Dendritic cell treated with granulocyte-macrophage colony-stimulating factor and Interleukin-4, amounts not matched to agents 40 ng/mL and 50 ng/mL, for 4 days (primary cell): ENCODE results near the gene DEPP1.

ENCODE experiments used
- H3K27ac Mint-ChIP-seq: one replicate; pipeline ENCODE4 v1.8.0; 2022; ENCODE audit warnings: mild to moderate bottlenecking, mixed read lengths
- H3K27me3 Mint-ChIP-seq: one replicate; pipeline ENCODE4 v1.8.0; 2022; ENCODE audit warnings: mild to moderate bottlenecking, mixed read lengths
- H3K36me3 Mint-ChIP-seq: one replicate; pipeline ENCODE4 v1.8.0; 2022; ENCODE audit warnings: low read depth, mixed read lengths
- H3K4me1 Mint-ChIP-seq: one replicate; pipeline ENCODE4 v1.8.0; 2022; ENCODE audit warnings: low read depth, mixed read lengths
- H3K4me3 Mint-ChIP-seq: one replicate; pipeline ENCODE4 v1.8.0; 2022; ENCODE audit warnings: mild to moderate bottlenecking, moderate library complexity, mixed read lengths
- H3K9me3 Mint-ChIP-seq: one replicate; pipeline ENCODE4 v1.8.0; 2022; ENCODE audit warnings: mixed read lengths
- intact Hi-C: fragments of 100-400 bp; cut with micrococcal nuclease; formaldehyde crosslinking; loops from one replicate; pipeline ENCODE4 v1.15.0; 2022

The DEPP1 gene

GRCh38 chr10:44979281-44980191 lies 927 bp upstream of the DEPP1 start:
- intact Hi-C loops = no loop called here
- no peaks in the 10 kb centered on the region for H3K9me3 Mint-ChIP-seq
- H3K27ac Mint-ChIP-seq = peak overlapping the region; percentile 69
- H3K36me3 Mint-ChIP-seq = peaks cover 92% of the 10 kb centered on the region
- no peak overlapping the region for H3K4me3 Mint-ChIP-seq
- no peaks in the 10 kb centered on the region for H3K27me3 Mint-ChIP-seq
- peaks cover 68% of the 10 kb centered on the region for H3K4me1 Mint-ChIP-seq

GRCh38 chr10:44978213-44978569 lies 418 bp downstream of the DEPP1 start:
- Mint-ChIP-seq H3K36me3 (peaks cover 92% of the 10 kb centered on the region), H3K9me3 (no peaks in the 10 kb centered on the region), H3K4me3 (no peak overlapping the region), H3K27me3 (no peaks in the 10 kb centered on the region), H3K27ac (peak overlapping the region; percentile 69), H3K4me1 (peaks cover 79% of the 10 kb centered on the region)
- intact Hi-C loops = no loop called here

DNA sequence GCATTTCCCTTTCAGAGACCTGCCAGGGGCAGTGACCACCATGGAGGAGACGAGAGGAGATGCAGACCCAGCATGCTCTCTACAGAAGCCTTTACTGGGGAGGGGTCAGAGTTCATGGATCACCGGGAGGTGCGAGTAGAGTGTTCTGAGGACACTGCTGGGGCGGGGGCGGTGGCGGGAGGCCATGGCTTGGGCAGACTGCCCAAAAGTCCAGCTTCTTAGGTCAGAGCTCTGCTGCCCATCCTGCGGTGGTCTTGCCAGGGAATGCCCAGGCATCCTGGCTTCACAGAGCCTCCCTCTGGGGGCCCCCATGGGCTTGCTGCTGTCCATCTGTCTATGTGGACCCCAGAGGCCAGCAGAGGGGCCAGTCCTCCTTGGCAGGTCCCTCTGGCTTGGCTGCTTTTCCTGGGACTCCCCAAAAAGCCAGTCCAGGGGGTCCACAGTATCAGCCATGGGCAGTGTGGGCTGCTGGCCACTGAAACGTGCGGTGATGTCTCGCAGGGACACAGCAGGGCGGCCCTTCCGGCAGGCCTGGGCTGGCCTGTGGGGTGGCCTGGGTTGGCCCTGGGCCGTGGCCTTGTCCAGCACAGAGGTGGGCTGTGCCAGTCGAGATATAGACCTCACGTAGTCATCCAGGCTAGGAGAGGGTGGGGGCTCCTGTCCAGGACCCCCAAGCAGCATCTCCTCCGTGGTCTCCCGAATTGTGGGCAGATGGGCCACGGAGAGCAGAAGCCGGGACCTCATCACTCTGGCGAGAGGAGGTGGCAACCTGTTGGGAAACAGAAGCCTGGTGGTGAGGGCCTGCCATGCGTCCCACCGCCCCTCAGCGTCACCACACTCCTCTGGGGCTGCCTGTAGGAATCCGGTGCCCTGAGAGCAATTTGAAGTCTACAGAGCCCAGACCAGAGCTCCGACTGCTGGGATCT lies 1.1 kb downstream of the DEPP1 start:
- Mint-ChIP-seq H3K27me3 (no peaks in the 10 kb centered on the region), H3K36me3 (peaks cover 92% of the 10 kb centered on the region), H3K9me3 (no peaks in the 10 kb centered on the region), H3K4me3 (no peak overlapping the region), H3K4me1 (peaks cover 85% of the 10 kb centered on the region), H3K27ac (peak overlapping the region; percentile 69)
- intact Hi-C loops = no loop called here

DNA sequence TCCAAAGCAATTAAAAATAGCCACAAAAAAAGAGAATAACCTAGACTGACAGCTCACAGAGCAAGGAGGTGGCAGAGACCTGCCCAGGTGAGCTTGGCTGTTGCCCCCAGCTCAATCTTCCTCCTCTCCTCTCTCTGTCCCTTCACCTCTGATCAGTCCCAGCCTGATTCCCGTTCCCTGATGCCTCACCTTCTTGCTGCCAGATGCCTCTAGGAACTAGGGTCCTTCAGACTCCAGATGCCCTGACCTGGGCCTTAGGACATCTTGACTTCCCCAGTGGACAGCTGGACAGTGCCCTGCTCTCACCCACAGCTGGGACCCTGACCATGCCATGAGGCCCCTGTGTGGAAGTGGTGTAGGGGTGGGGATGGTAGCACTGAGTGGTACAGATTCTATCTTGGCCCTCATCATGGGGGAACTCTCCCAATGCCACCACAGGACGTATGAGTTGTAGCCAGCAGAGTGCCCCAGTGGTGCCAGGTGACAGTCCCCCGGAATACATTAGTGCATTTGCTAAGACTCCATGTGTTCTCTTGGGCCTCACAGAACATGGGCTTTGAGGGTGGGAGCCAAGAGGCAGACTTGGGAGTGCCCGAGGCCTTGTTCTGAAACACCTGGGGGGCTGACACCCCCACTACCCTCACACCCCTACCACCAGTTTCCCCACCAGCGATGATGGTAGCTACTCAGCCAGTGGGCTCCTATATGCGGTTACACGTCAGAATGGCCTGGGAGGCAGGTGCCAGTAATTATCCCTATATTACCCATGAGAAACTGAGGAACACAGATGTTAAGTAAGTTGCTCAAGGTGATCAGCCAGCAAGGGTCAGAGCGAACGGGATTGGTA lies 2.0 kb downstream of the DEPP1 start:
- peak overlapping the region; percentile 39 for H3K27ac Mint-ChIP-seq

DNA sequence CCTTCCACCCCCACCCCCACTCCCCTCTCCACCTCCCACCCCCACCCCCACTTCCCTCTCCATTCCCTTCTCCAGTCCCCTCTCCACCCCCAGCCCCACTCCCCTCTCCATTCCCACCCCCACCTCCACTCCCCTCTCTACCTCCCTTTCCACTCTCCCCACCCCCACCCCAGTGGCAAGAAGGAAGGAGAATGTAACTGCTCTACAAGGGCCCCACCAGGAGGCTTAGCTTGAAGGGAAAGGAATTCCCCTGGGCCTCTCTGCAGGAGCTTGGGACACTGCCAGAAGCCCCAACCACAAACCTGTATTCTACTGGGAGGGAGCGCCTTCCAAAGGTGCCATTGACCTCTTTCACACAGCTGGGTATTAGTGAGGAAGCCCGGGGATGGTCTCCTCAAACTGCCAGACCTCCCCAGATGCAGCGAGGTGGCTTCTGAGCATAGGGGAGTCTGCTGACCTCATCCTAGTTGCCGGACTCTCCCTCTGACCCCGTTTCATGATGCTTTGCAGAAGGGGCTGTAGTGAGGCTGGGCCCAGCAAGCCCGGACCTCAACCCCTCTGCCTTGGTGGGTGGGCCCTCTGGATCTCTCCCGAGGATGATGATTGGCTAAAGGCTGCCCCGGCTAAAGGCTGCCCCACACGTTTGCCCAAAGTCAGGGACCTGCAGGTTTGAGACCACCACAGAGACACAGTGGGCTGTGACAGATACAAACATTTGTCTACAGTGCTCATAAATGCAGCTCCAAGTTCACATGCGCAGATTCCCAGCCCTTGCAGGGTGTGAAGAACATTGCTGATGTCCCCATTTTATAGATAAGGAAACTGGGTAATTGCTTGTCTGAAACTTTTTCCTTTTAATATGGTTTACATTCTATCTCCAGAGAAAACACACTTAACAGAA lies 2.9 kb downstream of the DEPP1 start:
- Mint-ChIP-seq H3K27me3 (no peaks in the 10 kb centered on the region), H3K36me3 (peaks cover 92% of the 10 kb centered on the region), H3K27ac (peak overlapping the region; percentile 88), H3K4me1 (peaks cover 91% of the 10 kb centered on the region), H3K9me3 (no peaks in the 10 kb centered on the region), H3K4me3 (peak overlapping the region; percentile 46)
- intact Hi-C loops = loop anchor here (1.0 to 2.0 kb wide), 2 partner anchors 17 to 43 kb away; partner anchors contain the start of gene RASSF4

More for the DNA sequence above, 2.0 kb downstream of the DEPP1 start:
- H3K9me3 Mint-ChIP-seq = no peaks in the 10 kb centered on the region
- H3K4me1 Mint-ChIP-seq = peaks cover 90% of the 10 kb centered on the region
- no peak overlapping the region for H3K4me3 Mint-ChIP-seq
- intact Hi-C loops = no loop called here
- peaks cover 92% of the 10 kb centered on the region for H3K36me3 Mint-ChIP-seq
- no peaks in the 10 kb centered on the region for H3K27me3 Mint-ChIP-seq

DNA sequence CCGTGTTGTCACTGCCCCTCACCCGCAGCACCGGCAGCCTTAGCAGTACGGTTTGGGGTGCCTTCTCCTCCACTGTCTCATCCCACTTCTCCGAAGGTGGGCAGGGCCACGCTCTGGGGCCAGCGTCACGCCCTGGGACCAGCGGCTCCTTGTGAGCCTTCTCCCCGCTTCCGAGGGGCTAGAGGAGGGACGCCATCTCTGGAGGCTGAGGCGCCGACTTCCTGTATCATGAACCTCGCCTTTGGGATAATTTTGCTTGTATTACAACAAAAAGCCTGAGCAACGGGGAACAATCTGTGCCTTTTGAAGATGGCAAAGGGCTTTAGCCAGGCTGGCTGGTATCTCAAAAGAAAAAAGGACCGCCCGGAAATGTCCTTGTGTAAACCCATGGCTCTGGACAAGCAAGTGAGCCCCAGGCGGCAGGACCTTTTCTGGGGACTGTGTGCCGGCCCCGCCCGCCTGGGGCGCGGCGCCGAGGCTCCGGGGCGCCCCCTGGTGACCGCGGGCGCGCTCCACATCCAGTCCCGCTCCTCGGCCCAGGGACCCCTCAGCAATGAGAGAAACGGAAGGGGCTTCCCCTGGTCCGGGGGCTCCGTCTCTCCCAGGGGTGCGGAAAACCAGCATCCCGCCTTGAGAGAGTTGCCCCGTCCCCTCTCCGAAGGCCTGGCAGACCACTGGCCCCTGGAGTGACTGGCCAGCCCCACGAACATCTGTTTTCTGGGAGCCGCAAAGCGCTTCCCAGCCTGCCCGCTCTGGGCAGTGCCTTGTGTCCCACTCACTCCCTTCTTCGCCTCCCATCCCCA lies 3.8 kb downstream of the DEPP1 start:
- Mint-ChIP-seq H3K36me3 (peaks cover 92% of the 10 kb centered on the region), H3K27ac (peak overlapping the region; percentile 88)

DNA sequence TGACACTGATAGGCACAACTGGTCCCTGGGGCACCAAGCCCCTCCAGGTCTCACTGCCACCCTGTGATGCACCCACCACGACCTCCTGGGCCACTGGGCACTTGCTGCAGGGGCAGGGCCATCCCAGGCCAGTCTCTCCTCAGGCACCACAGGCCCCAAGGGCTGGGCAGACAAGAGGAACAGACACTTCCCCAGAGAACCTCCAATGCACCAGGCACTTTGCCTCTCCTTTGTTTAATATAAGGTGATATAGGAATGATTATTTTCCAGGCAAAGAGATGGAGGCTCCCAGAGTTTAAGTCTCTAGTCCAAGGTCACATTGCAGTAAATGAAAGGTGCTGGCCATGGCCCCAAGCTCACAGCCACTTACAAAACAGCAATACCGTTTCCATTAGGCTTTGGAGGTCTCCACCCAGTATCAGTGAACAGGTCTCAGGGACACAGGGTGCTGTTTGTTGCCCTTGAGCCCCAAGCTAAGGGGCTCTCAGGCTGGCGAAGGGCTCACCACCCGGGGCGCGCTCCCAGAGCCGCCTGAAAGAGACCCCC lies 4.5 kb downstream of the DEPP1 start:
- no peaks in the 10 kb centered on the region for H3K27me3 Mint-ChIP-seq
- intact Hi-C loops = loop anchor here (2.0 kb wide), 1 partner anchor 15 kb away; the partner anchor contains the start of gene RASSF4
- H3K9me3 Mint-ChIP-seq = no peaks in the 10 kb centered on the region
- H3K27ac Mint-ChIP-seq = peak overlapping the region; percentile 88
- peaks cover 91% of the 10 kb centered on the region for H3K4me1 Mint-ChIP-seq
- H3K36me3 Mint-ChIP-seq = peaks cover 92% of the 10 kb centered on the region
- peak overlapping the region; percentile 21 for H3K4me3 Mint-ChIP-seq

More for the DNA sequence above, 3.8 kb downstream of the DEPP1 start:
- Mint-ChIP-seq H3K4me1 (peaks cover 91% of the 10 kb centered on the region), H3K27me3 (no peaks in the 10 kb centered on the region), H3K4me3 (peak overlapping the region; percentile 46), H3K9me3 (no peaks in the 10 kb centered on the region)
- intact Hi-C loops = loop anchor here (1.0 to 2.0 kb wide), 2 partner anchors 16 to 43 kb away; partner anchors contain the start of gene RASSF4

DNA sequence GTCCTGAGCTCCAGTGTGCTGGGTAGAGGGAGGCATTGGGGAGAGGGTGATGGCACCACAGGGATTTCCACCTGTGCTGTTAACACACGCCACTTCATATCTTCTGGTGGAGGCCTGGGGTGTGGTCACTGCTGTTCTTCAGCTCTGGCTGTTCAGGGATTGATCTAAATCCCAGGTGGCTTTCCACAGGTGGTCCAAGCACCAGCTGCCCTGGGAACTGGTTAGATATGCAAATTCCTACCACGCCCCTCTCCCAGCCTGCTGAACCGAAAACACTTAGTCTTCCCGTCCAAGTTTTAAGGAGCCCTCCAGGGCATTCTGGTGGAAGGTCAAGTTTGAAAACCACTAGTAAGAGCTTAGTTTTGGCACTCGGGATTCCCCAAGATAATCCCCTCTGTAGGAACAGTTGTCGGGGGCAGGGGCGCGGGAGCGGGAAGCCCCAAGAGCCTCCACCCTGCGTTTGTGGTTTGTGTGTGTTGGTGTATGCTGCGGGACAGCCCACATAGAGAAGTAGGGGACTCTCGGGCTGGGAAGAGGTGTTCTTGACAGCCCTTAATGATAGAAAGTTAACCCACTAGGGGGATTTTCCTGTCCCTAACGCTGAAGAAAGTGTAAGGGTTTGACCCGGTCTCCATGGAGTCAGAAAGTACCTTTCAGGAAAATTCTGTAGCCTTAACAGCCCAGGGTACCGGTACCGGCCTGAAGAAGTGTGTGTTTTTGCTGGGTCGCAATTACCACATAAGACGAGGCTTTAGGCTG lies 5.1 kb downstream of the DEPP1 start:
- Mint-ChIP-seq H3K4me1 (peaks cover 91% of the 10 kb centered on the region), H3K27me3 (no peaks in the 10 kb centered on the region), H3K36me3 (peaks cover 92% of the 10 kb centered on the region), H3K27ac (peak overlapping the region; percentile 88), H3K9me3 (no peaks in the 10 kb centered on the region), H3K4me3 (peak overlapping the region; percentile 47)
- intact Hi-C loops = loop anchor here (2.0 kb wide), 1 partner anchor 15 kb away; the partner anchor contains the start of gene RASSF4

DNA sequence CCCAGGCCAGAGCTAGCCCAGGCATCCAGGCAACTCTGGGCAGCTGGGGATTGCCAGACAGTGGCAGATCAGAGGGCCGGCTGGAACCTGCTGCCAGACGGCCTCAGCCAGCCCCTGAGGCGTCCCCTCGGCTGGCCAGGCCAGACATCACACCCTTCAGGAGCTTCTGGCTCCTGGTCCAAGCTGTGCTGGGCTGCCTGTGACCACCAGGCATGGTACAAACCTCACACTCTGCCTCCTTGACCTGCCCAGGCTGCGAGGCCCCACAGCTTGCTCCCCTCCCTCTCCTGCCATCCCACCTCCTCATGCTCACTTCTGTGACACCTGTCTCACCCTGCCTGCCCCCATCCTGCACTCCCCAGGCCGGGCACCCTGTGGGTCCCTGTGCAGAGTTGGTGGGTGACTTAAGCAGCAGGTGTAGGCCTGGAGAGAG lies 5.7 kb downstream of the DEPP1 start:
- peaks cover 91% of the 10 kb centered on the region for H3K4me1 Mint-ChIP-seq
- peak overlapping the region; percentile 47 for H3K4me3 Mint-ChIP-seq
- H3K9me3 Mint-ChIP-seq = no peaks in the 10 kb centered on the region
- peaks cover 89% of the 10 kb centered on the region for H3K36me3 Mint-ChIP-seq
- no peaks in the 10 kb centered on the region for H3K27me3 Mint-ChIP-seq
- H3K27ac Mint-ChIP-seq = peak overlapping the region; percentile 88
- intact Hi-C loops = no loop called here

- Mint-ChIP-seq H3K4me3 (peak overlapping the region; percentile 38), H3K4me1 (peaks cover 91% of the 10 kb centered on the region), H3K27me3 (no peaks in the 10 kb centered on the region), H3K36me3 (peaks cover 82% of the 10 kb centered on the region), H3K27ac (peak overlapping the region; percentile 88), H3K9me3 (no peaks in the 10 kb centered on the region)
- intact Hi-C loops = no loop called here
These were observed 6.5 kb downstream of the DEPP1 start for GRCh38 chr10:44971935-44972757.
